Measurements from ENCODE around the gene MTG1.
"Not testable (repeated sequence)": the region's sequence is repeated elsewhere in the genome, so short reads cannot be mapped to it uniquely, and the experiment has no call there.

MTG1 gene

GRCh38 chr10:133411523-133412380 lies 17.8 kb downstream of the MTG1 start:
- in situ Hi-C loops (cut with MboI; ENCODE audit: low sequenced_read_pairs, unreplicated experiment), result no loop called here
- DNase-seq (ENCODE audit: low spot score), result no peak
- TF ChIP-seq, protein P1, sequence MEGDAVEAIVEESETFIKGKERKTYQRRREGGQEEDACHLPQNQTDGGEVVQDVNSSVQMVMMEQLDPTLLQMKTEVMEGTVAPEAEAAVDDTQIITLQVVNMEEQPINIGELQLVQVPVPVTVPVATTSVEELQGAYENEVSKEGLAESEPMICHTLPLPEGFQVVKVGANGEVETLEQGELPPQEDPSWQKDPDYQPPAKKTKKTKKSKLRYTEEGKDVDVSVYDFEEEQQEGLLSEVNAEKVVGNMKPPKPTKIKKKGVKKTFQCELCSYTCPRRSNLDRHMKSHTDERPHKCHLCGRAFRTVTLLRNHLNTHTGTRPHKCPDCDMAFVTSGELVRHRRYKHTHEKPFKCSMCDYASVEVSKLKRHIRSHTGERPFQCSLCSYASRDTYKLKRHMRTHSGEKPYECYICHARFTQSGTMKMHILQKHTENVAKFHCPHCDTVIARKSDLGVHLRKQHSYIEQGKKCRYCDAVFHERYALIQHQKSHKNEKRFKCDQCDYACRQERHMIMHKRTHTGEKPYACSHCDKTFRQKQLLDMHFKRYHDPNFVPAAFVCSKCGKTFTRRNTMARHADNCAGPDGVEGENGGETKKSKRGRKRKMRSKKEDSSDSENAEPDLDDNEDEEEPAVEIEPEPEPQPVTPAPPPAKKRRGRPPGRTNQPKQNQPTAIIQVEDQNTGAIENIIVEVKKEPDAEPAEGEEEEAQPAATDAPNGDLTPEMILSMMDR (IDR thresholded peaks at IDR 0.05; ENCODE audit: borderline replicate concordance, control extremely low read depth, extremely low read depth, insufficient read depth, missing control alignments), result no peak

DNA sequence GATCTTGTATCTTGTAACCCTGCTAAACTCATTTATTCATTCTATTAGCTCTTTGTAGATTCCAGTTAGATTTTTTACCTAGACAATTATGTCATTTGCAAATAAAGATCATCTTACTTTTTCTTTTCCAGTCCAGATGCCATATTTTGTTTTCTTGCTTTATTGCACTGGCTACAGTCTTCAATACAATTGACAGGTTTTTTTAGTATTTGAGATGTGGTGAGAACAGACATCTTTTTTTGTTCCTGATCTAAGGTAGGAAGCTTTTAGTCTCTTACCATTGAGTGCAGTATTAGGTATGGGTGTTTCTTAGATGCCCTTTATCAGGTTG lies 18.4 kb downstream of the MTG1 start:
- in situ Hi-C loops (cut with MboI; ENCODE audit: low sequenced_read_pairs, unreplicated experiment), result no loop called here
- TF ChIP-seq, protein P1 (IDR thresholded peaks at IDR 0.05; ENCODE audit: borderline replicate concordance, control extremely low read depth, extremely low read depth, insufficient read depth, missing control alignments), result no peak
- DNase-seq (ENCODE audit: low spot score), result no peak

DNA sequence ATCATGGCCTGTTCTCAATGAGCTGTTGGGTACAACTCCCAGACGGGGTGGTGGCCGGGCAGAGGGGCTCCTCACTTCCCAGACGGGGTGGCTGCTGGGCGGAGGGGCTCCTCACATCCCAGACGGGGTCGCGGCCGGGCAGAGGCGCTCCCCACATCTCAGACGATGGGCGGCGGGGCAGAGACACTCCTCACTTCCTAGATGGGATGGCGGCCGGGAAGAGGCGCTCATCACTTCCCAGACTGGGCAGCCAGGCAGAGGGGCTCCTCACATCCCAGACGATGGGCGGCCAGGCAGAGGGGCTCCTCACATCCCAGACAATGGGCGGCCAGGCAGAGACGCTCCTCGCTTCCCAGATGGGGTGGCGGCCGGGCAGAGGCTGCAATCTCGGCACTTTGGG lies 20.4 kb downstream of the MTG1 start:
- in situ Hi-C loops (cut with MboI; ENCODE audit: low sequenced_read_pairs, unreplicated experiment); DNase-seq (ENCODE audit: low spot score): not testable (repeated sequence)

GRCh38 chr10:133415752-133416151 lies 21.8 kb downstream of the MTG1 start:
- no peak for DNase-seq (ENCODE audit: low spot score)
- in situ Hi-C loops (cut with MboI; ENCODE audit: low sequenced_read_pairs, unreplicated experiment), result no loop called here
- TF ChIP-seq, protein P1 (IDR thresholded peaks at IDR 0.05; ENCODE audit: borderline replicate concordance, control extremely low read depth, extremely low read depth, insufficient read depth, missing control alignments), result no peak

GRCh38 chr10:133418289-133418993 lies 24.5 kb downstream of the MTG1 start:
- TF ChIP-seq, protein P1 (IDR thresholded peaks at IDR 0.05; ENCODE audit: borderline replicate concordance, control extremely low read depth, extremely low read depth, insufficient read depth, missing control alignments), result no peak
- peak; percentile 16 for DNase-seq (ENCODE audit: low spot score)
- in situ Hi-C loops (cut with MboI; ENCODE audit: low sequenced_read_pairs, unreplicated experiment), result no loop called here

DNA sequence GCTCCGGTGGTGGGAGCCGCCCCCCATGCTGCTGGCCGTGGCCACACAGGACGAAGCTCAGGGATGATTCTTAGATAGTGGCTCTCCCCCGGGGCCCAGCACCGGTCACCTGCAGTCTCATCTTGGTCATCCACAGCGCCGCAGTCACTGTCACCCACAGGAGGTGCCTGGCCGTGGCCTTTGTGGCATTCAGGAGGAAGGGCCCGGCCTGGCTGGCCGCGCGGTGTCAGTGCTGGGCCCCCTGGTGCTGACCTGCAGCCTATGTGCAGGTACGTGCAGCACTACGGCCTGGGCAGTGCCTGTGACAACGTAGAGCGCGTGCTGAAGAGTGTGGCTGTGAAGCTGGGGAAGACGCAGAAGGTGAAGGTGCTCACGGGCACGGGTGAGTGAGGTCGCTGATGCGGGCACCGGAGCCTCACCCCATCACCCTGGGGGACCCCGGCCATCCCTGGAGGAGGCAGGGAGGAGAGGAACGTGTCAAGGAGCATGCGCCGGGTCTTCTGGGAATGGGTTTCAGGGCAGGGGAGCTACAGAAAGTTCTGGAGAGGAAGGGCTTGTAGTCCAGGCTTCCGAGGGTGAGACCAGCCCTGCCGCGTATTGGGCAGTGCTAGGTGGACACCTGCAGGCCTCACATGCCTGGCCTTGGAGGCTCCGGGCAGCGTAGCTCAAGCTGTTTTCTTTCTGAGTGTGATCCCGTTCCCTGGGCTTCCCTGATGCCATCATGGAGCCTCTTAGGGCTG lies 25.4 kb downstream of the MTG1 start:
- TF ChIP-seq, protein P1 (IDR thresholded peaks at IDR 0.05; ENCODE audit: borderline replicate concordance, control extremely low read depth, extremely low read depth, insufficient read depth, missing control alignments), result no peak
- peak; percentile 29 for DNase-seq (ENCODE audit: low spot score)
- in situ Hi-C loops (cut with MboI; ENCODE audit: low sequenced_read_pairs, unreplicated experiment), result no loop called here
